Sigmoid colon (tissue), 4 donors: ENCODE measurements around the gene RBFOX2.

Source experiments
- CTCF ChIP-seq, 4 experiments: fragments of 450-650 bp in 3 of 4; fragments of 200-600 bp in 1 of 4; IDR thresholded peaks; one replicate each; pipeline ENCODE4 v1.5.1; 2016 to 2019; ENCODE audit warnings: antibody characterized with exemption in 4 of 4, mild to moderate bottlenecking in 3 of 4, moderate library complexity in 2 of 4
- POLR2AphosphoS5 ChIP-seq, 4 donors: sonication (generic); formaldehyde crosslinking; IDR thresholded peaks; one replicate each; pipeline ENCODE4 v1.6.1; 2017; ENCODE audit warnings: antibody characterized with exemption in 4 of 4

GRCh38 chr22:35811670-35812069, 217.0 kb downstream of the RBFOX2 start:
- TF ChIP-seq CTCF (IDR thresholded peaks at IDR 0.05): no peak
- TF ChIP-seq POLR2AphosphoS5 (IDR thresholded peaks at IDR 0.05): no peak
